GM23338 (cell line): ENCODE data around the gene KDM4F. TPM values are rescaled to one million over a fixed set of nuclear protein-coding genes. Genes with fewer than 3 reads are reported as not detected.

Source experiments
- ATAC-seq: fragments of 200-7000 bp; cut with Tn5 transposase; 3 replicates; pipeline ENCODE4 v1.9.1; 2020
- DNase-seq: peaks from one replicate; pipeline ENCODE4 v3.0.0-alpha.2; 2015; ENCODE audit warnings: low spot score
- H2AFZ ChIP-seq: fragments of 200-600 bp; sonication (generic); 2 replicates; pipeline ENCODE4 v1.8.0; 2016; ENCODE audit warnings: antibody characterized with exemption, mild to moderate bottlenecking, moderate library complexity
- H3F3A ChIP-seq: fragments of 200-600 bp; sonication (generic); replicated peaks from 2 replicates; pipeline ENCODE4 v1.8.0; 2017; ENCODE audit warnings: antibody characterized with exemption, mixed run types, low read depth
- H3K27ac ChIP-seq: fragments of 200-600 bp; sonication (generic); 2 replicates; pipeline ENCODE4 v1.6.1; 2016; ENCODE audit warnings: low read depth
- H3K27me3 ChIP-seq: fragments of 200-600 bp; sonication (generic); 2 replicates; pipeline ENCODE4 v1.8.0; 2016; ENCODE audit warnings: mild to moderate bottlenecking, mixed run types, moderate library complexity; ENCODE audit not compliant: insufficient read depth
- H3K36me3 ChIP-seq: fragments of 200-600 bp; sonication (generic); 2 replicates; pipeline ENCODE4 v1.8.0; 2016; ENCODE audit warnings: mild to moderate bottlenecking; ENCODE audit not compliant: insufficient read depth
- H3K4me1 ChIP-seq: fragments of 200-600 bp; sonication (generic); 2 replicates; pipeline ENCODE4 v1.8.0; 2016; ENCODE audit warnings: mild to moderate bottlenecking, moderate library complexity; ENCODE audit not compliant: insufficient read depth
- H3K4me2 ChIP-seq: fragments of 200-600 bp; sonication (generic); 2 replicates; pipeline ENCODE4 v1.7.1; 2017; ENCODE audit warnings: mixed run types
- H3K4me3 ChIP-seq: fragments of 200-600 bp; sonication (generic); 2 replicates; pipeline ENCODE4 v1.6.1; 2016; ENCODE audit warnings: mixed run types
- H3K79me2 ChIP-seq: fragments of 200-600 bp; sonication (generic); replicated peaks from 2 replicates; pipeline ENCODE4 v1.8.0; 2017; ENCODE audit warnings: mild to moderate bottlenecking; ENCODE audit not compliant: insufficient read depth
- H3K9me2 ChIP-seq: fragments of 200-600 bp; sonication (generic); 2 replicates; pipeline ENCODE4 v1.8.0; 2017; ENCODE audit not compliant: insufficient read depth
- H4K20me1 ChIP-seq: fragments of 200-600 bp; sonication (generic); replicated peaks from 2 replicates; pipeline ENCODE4 v1.8.0; 2017; ENCODE audit warnings: mild to moderate bottlenecking; ENCODE audit not compliant: insufficient read depth
- H3K27ac Mint-ChIP-seq: 2 replicates; pipeline ENCODE4 v1.8.0; 2020; ENCODE audit warnings: inconsistent platforms, mild to moderate bottlenecking, moderate library complexity, mixed read lengths
- H3K27me3 Mint-ChIP-seq: 3 replicates; pipeline ENCODE4 v1.8.0; 2022; ENCODE audit warnings: low read depth, mild to moderate bottlenecking, moderate library complexity, mixed read lengths, inconsistent platforms; ENCODE audit not compliant: insufficient read depth, poor library complexity
- H3K36me3 Mint-ChIP-seq: 3 replicates; pipeline ENCODE4 v1.8.0; 2021; ENCODE audit warnings: low read depth, mild to moderate bottlenecking, inconsistent platforms, moderate library complexity, mixed read lengths
- H3K4me1 Mint-ChIP-seq: 3 replicates; pipeline ENCODE4 v1.8.0; 2020; ENCODE audit warnings: mild to moderate bottlenecking, inconsistent platforms, mixed read lengths
- H3K4me3 Mint-ChIP-seq: 3 replicates; pipeline ENCODE4 v1.8.0; 2021; ENCODE audit warnings: moderate library complexity, mild to moderate bottlenecking, inconsistent platforms, mixed read lengths
- H3K9me3 Mint-ChIP-seq: 3 replicates; pipeline ENCODE4 v1.8.0; 2020; ENCODE audit warnings: moderate library complexity, mild to moderate bottlenecking, inconsistent platforms, mixed read lengths
- CREB1 ChIP-seq: fragments of 250-450 bp; sonication (Bioruptor Pico); IDR thresholded peaks from 2 replicates; pipeline ENCODE4 v1.5.0; 2020; ENCODE audit warnings: low read depth, mild to moderate bottlenecking, moderate library complexity
- EZH2 ChIP-seq: fragments of 200-600 bp; sonication (generic); IDR thresholded peaks from one replicate; pipeline ENCODE4 v1.8.0; 2017; ENCODE audit warnings: antibody characterized with exemption, mild to moderate bottlenecking, low read depth; ENCODE audit not compliant: unreplicated experiment
- POLR2AphosphoS5 ChIP-seq: IDR thresholded peaks from 2 replicates; pipeline ENCODE4 v1.6.1; 2016; ENCODE audit warnings: antibody characterized with exemption, low read depth
- ZNF114 ChIP-seq: fragments of 250-450 bp; sonication (Bioruptor Pico); IDR thresholded peaks from 2 replicates; pipeline ENCODE4 v1.5.0; 2020; ENCODE audit warnings: mild to moderate bottlenecking, moderate library complexity
- ZNF331 ChIP-seq: fragments of 250-450 bp; sonication (Bioruptor Pico); IDR thresholded peaks from 2 replicates; pipeline ENCODE4 v1.5.0; 2020; ENCODE audit warnings: low read depth, mild to moderate bottlenecking, moderate library complexity
- polyA plus RNA-seq: library from polyadenylated mRNA; unstranded; fragments of >200 nt; fragmentation: Nextera tagmentation; extraction: Ambion mirVana; gene quantifications from 2 replicates; pipeline ENCODE4 v1.2.1, GENCODE V29; 2016
- total RNA-seq: library from RNA; depleted of rRNA; stranded (reverse); fragments of >200 nt; shearing (Covaris generic); gene quantifications from 2 replicates; pipeline ENCODE4 v1.2.3, GENCODE V29; 2014
- TF ChIP-seq, protein P1 (sequence below): fragments of 250-450 bp; sonication (Bioruptor Pico); IDR thresholded peaks from 2 replicates; pipeline ENCODE4 v1.5.0; 2020; ENCODE audit warnings: mild to moderate bottlenecking, moderate library complexity
- TF ChIP-seq, protein P2 (sequence below), 2 experiments: fragments of 200-600 bp in 1 of 2; sonication (generic) in 1 of 2; conservative IDR thresholded peaks; 2 replicates each; pipeline versions ENCODE4 v1.5.1 to v1.6.1; 2016 to 2017; ENCODE audit warnings: antibody characterized with exemption in 2 of 2, low read depth in 2 of 2, mild to moderate bottlenecking in 2 of 2, moderate library complexity in 1 of 2

KDM4F gene
- total and polyA plus RNA-seq, 2 experiments from 2014 or later: not detected

DNA sequence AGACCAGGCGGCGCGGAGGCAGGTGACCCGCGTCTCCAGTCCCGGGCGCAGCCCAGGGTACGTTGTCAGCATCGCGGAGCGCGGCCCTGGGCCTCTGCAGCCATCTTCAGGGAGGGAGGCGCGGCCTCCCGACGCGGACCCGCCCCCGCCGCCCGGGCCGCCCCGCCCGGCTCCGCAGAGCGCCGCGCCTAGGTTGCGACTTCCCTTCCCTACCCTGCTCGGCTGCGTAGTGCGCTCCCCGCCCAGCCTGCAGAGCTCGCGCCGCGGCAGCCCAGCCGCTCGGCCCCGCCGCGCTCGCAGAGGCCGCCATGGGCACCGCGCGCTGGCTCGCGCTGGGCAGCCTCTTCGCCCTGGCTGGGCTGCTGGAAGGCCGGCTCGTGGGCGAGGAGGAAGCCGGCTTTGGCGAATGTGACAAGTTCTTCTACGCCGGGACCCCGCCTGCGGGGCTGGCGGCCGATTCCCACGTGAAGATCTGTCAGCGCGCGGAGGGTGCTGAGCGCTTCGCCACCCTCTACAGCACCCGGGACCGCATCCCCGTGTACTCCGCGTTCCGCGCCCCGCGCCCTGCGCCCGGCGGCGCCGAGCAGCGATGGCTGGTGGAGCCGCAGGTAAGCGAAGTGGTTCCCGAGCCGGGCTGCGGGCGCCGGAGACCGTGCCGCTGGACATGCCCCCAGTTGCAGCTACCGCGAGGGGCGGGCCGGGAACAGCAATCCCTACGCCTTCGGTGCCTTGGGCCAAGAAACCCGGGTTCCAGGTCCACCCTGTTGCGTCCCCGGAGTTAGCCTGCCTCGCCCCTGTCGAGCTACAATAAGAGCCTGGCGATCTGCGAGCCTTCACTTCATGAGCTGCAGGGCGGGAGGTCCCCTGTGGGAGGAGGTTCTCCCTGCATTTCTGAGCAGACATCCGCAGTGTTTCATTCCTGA, 40.7 kb downstream of the KDM4F start, which contains the start of gene ENDOD1:
Gene ENDOD1 (plus strand): TSS at position 227 of the 923 bp plus-strand sequence. CDS start 82 bp downstream, at position 309.
- H3K27me3 Mint-ChIP-seq: peaks cover 20% of the 10 kb centered on the region
- Histone ChIP-seq H3K9me2 (no peaks in the 10 kb centered on the region), H3K79me2 (no peaks in the 10 kb centered on the region), H3K4me1 (peaks cover 20% of the 10 kb centered on the region), H3K27me3 (peaks cover 36% of the 10 kb centered on the region), H2AFZ (peak within 1 kb of the TSS; percentile 97), H3K27ac (no peak within 1 kb of the TSS), H3F3A (peaks cover 4% of the 10 kb centered on the region; the same call in 1 of the 2 replicates), H3K4me2 (peak within 1 kb of the TSS; percentile 89), H3K36me3 (no peaks in the 10 kb centered on the region), H4K20me1 (no peaks in the 10 kb centered on the region; the same call in 1 of the 2 replicates), H3K4me3 (peak within 1 kb of the TSS; percentile 88)
- ATAC-seq: peak; percentile 93
- no peak within 1 kb of the TSS for H3K27ac Mint-ChIP-seq
- no peak for TF ChIP-seq ZNF331 (CRISPR knock-in tag)
- TF ChIP-seq, protein P1, sequence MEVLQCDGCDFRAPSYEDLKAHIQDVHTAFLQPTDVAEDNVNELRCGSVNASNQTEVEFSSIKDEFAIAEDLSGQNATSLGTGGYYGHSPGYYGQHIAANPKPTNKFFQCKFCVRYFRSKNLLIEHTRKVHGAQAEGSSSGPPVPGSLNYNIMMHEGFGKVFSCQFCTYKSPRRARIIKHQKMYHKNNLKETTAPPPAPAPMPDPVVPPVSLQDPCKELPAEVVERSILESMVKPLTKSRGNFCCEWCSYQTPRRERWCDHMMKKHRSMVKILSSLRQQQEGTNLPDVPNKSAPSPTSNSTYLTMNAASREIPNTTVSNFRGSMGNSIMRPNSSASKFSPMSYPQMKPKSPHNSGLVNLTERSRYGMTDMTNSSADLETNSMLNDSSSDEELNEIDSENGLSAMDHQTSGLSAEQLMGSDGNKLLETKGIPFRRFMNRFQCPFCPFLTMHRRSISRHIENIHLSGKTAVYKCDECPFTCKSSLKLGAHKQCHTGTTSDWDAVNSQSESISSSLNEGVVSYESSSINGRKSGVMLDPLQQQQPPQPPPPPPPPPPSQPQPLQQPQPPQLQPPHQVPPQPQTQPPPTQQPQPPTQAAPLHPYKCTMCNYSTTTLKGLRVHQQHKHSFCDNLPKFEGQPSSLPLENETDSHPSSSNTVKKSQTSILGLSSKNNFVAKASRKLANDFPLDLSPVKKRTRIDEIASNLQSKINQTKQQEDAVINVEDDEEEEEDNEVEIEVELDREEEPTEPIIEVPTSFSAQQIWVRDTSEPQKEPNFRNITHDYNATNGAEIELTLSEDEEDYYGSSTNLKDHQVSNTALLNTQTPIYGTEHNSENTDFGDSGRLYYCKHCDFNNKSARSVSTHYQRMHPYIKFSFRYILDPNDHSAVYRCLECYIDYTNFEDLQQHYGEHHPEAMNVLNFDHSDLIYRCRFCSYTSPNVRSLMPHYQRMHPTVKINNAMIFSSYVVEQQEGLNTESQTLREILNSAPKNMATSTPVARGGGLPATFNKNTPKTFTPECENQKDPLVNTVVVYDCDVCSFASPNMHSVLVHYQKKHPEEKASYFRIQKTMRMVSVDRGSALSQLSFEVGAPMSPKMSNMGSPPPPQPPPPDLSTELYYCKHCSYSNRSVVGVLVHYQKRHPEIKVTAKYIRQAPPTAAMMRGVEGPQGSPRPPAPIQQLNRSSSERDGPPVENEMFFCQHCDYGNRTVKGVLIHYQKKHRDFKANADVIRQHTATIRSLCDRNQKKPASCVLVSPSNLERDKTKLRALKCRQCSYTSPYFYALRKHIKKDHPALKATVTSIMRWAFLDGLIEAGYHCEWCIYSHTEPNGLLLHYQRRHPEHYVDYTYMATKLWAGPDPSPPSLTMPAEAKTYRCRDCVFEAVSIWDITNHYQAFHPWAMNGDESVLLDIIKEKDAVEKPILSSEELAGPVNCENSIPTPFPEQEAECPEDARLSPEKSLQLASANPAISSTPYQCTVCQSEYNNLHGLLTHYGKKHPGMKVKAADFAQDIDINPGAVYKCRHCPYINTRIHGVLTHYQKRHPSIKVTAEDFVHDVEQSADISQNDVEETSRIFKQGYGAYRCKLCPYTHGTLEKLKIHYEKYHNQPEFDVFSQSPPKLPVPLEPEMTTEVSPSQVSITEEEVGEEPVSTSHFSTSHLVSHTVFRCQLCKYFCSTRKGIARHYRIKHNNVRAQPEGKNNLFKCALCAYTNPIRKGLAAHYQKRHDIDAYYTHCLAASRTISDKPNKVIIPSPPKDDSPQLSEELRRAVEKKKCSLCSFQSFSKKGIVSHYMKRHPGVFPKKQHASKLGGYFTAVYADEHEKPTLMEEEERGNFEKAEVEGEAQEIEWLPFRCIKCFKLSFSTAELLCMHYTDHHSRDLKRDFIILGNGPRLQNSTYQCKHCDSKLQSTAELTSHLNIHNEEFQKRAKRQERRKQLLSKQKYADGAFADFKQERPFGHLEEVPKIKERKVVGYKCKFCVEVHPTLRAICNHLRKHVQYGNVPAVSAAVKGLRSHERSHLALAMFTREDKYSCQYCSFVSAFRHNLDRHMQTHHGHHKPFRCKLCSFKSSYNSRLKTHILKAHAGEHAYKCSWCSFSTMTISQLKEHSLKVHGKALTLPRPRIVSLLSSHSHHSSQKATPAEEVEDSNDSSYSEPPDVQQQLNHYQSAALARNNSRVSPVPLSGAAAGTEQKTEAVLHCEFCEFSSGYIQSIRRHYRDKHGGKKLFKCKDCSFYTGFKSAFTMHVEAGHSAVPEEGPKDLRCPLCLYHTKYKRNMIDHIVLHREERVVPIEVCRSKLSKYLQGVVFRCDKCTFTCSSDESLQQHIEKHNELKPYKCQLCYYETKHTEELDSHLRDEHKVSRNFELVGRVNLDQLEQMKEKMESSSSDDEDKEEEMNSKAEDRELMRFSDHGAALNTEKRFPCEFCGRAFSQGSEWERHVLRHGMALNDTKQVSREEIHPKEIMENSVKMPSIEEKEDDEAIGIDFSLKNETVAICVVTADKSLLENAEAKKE: no peak
- TF ChIP-seq, protein P2, sequence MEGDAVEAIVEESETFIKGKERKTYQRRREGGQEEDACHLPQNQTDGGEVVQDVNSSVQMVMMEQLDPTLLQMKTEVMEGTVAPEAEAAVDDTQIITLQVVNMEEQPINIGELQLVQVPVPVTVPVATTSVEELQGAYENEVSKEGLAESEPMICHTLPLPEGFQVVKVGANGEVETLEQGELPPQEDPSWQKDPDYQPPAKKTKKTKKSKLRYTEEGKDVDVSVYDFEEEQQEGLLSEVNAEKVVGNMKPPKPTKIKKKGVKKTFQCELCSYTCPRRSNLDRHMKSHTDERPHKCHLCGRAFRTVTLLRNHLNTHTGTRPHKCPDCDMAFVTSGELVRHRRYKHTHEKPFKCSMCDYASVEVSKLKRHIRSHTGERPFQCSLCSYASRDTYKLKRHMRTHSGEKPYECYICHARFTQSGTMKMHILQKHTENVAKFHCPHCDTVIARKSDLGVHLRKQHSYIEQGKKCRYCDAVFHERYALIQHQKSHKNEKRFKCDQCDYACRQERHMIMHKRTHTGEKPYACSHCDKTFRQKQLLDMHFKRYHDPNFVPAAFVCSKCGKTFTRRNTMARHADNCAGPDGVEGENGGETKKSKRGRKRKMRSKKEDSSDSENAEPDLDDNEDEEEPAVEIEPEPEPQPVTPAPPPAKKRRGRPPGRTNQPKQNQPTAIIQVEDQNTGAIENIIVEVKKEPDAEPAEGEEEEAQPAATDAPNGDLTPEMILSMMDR (conservative IDR thresholded peaks at IDR 0.05; ENCODE audit: low read depth in 2 of 2): no peak; a peak in 1 of 4 replicates
- TF ChIP-seq POLR2AphosphoS5: 0 out of 2 replicates have a peak, but pooled peaks have one; percentile 22
- peak; percentile 40; the same call in 1 of the 2 replicates for TF ChIP-seq CREB1 (CRISPR knock-in tag)
- TF ChIP-seq EZH2: no peak
- no peak for TF ChIP-seq ZNF114 (CRISPR knock-in tag)
- no peaks in the 10 kb centered on the region; the same call in 2 of the 3 replicates for H3K36me3 Mint-ChIP-seq
- peaks cover 39% of the 10 kb centered on the region for H3K4me1 Mint-ChIP-seq
- DNase-seq: peak; percentile 90
- H3K4me3 Mint-ChIP-seq: peak within 1 kb of the TSS; percentile 83
- H3K9me3 Mint-ChIP-seq: no peaks in the 10 kb centered on the region
